Suppressor macrophage (primary cell): Measurements from ENCODE around the gene KRT3.

ENCODE experiments used
- DNase-seq, 4 experiments: peaks; one replicate each; pipeline ENCODE4 v3.0.0-alpha.2; 2020 to 2022

The KRT3 gene

GRCh38 chr12:52813885-52814709 is 18.2 kb upstream of the KRT3 start, which contains the start of gene KRT4:
TSS of gene KRT4 (minus strand) at chr12:52814116. CDS start at chr12:52814058, 58 bp downstream.
- no peak for DNase-seq

- no peak for DNase-seq
Measured at GRCh38 chr12:52813203-52813819, 17.4 kb upstream of the KRT3 start.

- no peak for DNase-seq
Measured at GRCh38 chr12:52812749-52813148, 16.8 kb upstream of the KRT3 start.

GRCh38 chr12:52812073-52812400 is 16.1 kb upstream of the KRT3 start:
- no peak for DNase-seq

GRCh38 chr12:52811191-52812072 is 15.5 kb upstream of the KRT3 start:
- DNase-seq = no peak

- no peak for DNase-seq
Measured at GRCh38 chr12:52810554-52810953, 14.6 kb upstream of the KRT3 start.

- DNase-seq = no peak
Measured at GRCh38 chr12:52809166-52809565, 13.2 kb upstream of the KRT3 start.

GRCh38 chr12:52808573-52809160 is 12.8 kb upstream of the KRT3 start:
- DNase-seq = no peak

- no peak for DNase-seq
Measured at GRCh38 chr12:52807544-52808470, 11.9 kb upstream of the KRT3 start.

GRCh38 chr12:52806821-52807543 is 11.1 kb upstream of the KRT3 start:
- DNase-seq = no peak

GRCh38 chr12:52806169-52806811 is 10.4 kb upstream of the KRT3 start:
- DNase-seq = no peak

- DNase-seq = no peak
Measured at GRCh38 chr12:52805739-52806138, 9.8 kb upstream of the KRT3 start.

GRCh38 chr12:52805000-52805399 is 9.1 kb upstream of the KRT3 start:
- DNase-seq = peak in 2 of 4 experiments; percentile 18 to 20

- no peak for DNase-seq
Measured at GRCh38 chr12:52802442-52802841, 6.5 kb upstream of the KRT3 start.

GRCh38 chr12:52801773-52802172 is 5.9 kb upstream of the KRT3 start:
- no peak for DNase-seq

GRCh38 chr12:52800259-52800917 is 4.5 kb upstream of the KRT3 start:
- peak in 1 of 4 experiments; percentile 13 for DNase-seq

- DNase-seq = no peak
Measured at GRCh38 chr12:52799505-52800211, 3.7 kb upstream of the KRT3 start.

- DNase-seq = no peak
Measured at GRCh38 chr12:52798671-52799504, 3.0 kb upstream of the KRT3 start.
